Activated CD4-positive, alpha-beta T cell treated with anti-CD3 and anti-CD28 coated beads, Interleukin-2, Interleukin-4, amounts not matched to agents 100 ng/mL and 50 ng/mL, durations not matched to agents 16 hours and 8 hours (primary cell): Measurements from ENCODE around the gene RUSC1.

ENCODE experiments used
- DNase-seq: peaks from one replicate; pipeline ENCODE4 v3.0.0-alpha.2; 2020; ENCODE audit warnings: low spot score

Gene RUSC1

DNA sequence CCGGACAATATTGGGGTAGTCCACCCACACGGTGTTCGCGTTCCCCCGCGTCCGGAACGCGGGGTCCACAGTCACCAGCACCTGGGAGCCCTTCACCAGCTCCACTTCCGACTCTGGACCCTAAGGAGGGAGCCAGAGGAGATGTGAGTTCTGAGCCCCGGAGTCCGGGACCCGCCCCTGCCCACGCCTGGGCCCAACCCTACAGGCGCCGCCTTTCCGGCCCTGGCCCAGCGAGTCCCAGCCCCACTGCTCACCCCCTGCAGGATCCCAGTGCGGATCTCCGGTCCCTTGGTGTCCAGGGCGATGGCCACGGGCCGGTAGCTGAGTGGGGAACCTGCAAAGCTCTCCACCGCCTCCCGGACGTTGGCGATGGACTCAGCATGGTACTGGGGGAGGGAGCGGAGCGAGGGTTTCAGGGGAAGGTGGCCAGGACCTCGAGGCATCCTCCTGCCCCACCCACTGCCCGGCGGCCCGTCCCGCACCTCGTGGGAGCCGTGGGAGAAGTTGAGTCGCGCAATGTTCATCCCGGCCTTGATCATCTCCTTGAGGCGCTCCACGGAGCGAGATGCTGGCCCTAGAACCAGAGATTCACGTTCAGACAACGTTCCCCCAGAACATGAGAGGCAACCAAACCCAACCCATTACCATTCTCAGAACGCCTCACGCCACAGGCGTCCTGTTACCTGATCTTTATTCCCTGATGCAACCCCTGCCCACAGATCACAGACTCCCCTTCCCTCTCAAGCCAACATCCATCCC lies 25.3 kb upstream of the RUSC1 start:
- no peak for DNase-seq

DNA sequence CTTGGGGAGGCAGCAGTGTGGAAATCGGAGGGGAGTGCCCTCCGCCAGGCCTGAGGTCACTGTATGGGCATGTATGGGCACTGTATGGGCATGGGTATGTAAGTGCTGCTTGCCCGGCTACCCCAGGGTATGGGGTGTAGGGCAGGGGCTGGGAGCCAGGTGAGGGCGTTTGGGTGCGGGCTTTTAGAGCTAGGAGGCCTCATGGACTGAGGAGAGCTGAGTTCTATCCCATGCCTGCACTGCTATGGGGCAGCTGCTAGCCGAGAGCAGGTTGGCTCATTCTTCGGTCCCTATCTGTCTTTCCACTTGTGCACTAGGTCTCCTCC lies 24.8 kb upstream of the RUSC1 start:
- DNase-seq, result no peak

DNA sequence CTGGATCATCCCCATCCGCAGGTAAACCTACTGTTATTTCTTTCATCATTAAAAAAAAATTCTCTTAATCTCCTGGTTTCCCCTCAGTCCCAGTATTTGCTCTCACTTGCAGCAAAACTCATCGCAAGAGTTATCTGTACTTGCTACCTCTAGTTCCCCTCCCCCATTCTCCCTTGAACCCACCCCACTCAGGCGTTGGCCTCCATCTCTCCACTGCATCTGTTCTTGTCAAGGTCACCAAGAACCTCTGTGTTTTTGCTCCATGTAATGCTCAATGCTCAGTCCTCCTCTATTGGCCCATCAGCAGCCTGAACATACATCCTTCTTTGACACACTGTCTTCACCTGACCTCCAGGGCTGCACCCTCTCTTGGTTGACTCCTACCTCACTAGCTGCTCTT lies 24.0 kb upstream of the RUSC1 start:
- no peak for DNase-seq

DNA sequence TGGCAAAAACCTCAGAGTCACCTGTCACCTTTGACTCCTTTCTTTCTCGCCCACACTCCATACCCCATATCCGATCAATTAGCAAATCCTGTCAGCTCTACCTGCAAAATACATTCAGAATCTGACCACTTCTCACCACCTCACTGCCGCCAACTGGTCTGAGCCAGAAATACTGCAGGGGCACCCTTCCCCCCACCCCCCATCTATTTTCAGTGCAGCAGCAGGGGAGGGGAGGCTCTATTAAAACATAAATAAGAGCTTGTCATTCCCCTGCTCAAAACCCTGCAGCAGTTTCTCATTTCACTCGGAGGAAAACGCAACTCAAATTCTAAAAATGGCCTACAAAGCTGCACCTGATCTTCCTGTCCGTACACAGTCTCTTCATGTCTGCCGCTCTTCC lies 23.3 kb upstream of the RUSC1 start:
- DNase-seq, result no peak

DNA sequence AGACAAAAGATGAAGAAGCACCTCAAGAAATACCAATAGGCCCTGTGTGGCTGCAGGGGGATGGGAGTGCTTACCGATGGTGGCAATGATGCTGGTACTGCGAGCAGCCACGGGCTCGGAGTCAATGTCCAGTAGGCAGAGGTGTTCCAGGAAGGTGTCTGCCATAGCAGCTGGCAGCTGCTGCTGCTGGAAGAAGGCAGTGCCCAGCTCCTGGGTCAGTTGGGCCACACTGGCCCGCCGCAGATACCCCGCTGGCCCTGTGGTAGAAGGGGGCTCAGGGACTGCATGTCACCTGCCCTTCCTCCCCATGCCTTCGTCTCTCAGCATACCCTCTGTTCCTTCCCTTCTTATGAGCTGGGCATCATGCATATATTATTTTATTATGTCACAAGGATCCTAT lies 20.7 kb upstream of the RUSC1 start:
- DNase-seq, result no peak

DNA sequence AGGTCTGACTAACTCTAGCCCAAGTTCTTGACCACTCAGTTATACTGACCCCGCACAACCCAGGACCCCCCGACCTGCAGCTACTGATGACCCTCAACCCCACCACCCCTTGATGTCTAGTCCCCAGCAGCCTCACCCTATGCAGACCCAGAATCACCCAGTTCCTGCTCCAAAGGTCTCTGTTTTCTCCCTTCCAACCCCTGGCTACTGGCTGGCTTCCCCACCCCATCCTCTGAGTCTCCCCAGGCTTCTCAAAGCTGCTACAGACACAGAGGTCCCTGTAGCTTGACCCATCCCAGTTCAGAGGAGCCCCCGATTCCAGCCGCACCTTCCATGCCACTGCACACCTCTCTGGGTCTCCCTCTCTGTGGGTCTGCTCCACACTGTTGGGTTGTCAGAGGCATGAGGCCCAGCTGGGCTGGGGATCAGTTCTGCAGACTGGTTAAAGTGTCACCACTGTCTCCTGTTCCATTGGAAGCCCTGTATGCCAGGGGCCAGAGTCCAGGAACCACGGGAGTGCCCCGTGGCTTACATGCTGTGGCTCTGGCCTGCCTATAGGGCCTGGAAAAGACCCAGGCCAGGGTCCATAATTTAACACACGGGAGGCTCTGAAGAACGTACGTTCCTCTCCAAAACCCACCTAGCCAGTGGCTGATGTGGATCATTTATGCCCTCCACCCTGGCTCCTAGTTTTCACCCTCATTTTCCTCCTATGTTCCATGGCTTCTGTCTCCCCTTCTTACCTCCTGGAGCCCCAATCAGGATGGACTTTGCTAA lies 20.0 kb upstream of the RUSC1 start:
- DNase-seq, result no peak

DNA sequence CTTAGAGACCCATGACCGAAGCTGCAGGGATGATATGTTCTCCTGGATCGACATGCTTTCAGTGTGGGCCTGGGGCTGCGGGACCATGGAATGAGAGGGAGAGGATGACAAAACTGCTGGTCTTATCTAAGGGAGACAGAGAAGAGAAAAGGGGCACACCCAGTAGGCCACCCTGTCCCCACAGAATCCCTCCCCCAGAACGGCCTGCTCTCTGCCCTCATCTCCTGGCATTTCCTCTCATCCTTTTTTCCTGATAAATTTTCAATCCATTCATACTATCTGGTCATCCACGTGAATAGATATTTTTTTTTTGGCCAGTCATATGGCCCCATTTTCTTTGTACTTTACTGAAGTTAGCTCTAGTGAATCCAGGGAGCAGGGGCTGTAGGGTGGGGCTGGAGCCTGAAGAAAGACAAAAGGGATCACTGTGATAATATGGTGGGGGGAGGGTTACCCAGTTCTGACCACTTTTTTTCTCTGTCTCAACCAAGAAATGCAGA lies 19.3 kb upstream of the RUSC1 start, which contains the start of gene PKLR:
Gene PKLR (minus strand): TSS at position 97 of the 500 bp plus-strand sequence. CDS start 43 bp downstream, at position 54.
- DNase-seq, result no peak

DNA sequence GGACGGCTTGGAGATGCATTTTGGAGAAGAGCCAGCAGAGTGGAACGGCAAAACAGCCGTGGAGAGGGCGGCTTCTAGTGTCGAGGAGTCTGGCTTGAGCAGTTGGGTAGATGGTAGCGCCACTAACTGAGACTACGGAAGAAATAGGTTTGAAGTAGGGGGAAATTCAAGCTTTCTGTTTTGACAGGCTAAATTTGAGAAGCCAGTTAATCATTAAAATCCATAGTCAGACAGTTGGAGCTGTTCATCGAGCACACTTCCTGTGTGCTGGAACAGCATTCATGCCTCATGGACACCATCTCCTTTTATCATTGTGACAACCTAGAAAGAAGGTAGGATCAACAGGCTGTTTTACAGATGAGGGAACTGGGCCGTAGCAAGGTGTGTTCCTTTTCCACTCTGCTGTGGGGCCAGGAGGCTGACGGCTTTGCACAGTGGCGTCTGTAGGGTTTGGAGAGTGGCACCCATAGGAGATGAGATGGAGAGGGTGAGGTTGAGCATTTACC lies 16.1 kb upstream of the RUSC1 start:
- DNase-seq, result no peak

DNA sequence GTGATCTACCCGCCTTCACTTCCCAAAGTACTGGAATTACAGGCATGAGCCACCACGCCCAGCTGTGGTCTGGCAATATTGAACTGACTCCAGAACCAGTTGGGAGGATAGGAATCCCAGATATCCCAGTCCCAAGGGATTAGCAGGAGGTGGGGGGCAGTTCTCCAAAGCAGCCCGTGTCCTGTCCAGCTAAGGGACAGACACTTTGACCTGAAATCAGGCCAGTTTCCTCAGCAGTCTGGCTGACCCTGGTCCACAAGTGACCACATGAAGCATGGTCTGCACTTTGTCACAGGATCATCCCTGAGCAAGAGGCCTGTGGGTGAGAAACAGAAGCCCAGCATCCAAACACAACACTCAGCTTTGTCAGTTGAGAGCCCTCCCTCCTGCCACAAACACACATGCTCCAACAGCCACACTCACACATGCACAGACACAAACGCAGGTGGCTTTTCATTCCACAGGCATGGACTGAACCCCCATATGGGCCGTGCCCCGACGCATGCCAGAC lies 14.8 kb upstream of the RUSC1 start:
- DNase-seq, result no peak

DNA sequence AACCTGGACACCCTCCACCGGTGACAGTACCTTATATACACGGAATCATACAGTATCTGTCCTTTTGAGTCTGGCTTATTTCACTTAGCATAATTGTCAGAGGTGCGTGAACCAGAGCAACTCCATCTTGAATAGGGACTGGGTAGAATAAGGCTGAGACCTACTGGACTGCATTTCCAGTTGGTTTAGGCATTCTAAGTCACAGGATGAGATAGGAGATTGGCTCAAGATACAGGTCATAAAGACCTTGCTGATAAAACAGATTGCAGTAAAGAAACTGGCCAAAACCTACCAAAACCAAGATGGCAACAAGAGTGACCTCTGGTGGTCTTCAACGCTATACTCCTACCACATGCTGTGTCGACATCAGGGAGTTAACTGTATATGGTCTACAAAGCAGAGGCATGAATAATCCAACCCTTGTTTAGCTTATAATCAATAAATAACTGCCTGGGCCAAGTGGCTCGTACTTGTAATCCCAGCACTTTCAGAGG lies 13.4 kb upstream of the RUSC1 start:
- peak; percentile 38 for DNase-seq

DNA sequence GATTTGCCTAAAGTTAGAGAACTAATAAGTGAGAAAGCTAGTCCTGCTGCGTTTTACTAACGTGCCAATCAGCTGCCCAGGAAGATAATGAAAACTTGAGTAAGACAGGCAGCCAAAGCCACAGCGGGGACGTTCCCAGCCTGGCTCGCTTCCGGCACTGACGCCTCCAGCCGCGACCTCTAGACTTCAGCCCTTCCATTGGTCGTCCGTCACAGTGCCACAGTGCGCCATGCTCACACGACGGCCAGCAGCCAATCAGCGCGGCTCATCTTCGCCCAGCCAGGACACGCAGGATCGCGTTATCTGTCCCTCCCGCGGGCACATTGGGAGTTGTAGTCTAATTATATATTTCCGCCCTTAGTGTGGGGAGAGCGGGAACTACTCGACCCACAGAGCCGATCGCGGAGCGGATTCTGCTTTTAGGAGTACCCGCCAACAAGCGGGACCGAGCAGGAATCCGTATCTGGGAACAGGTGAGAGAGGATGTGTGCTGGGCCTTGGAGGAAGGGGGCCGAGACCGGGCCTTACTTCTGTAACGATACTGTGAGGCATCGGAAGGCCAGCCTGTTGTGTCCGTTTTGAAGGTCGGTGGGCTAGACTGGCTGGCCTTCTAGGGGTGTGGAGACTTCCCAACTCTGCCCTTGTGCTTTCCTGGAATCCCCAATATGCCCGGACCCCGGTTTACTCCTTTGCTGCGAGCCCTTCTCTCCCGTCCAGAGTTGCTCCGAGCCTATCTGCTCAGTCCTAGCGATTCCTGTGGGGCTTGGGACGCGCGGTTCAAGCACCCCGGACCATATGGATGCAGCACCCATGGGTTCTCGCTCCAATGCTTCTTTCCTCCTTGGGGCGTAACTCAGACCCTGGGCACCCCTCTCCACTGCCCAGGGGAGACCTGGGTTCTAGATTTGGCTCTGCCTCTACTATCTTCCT lies 11.9 kb upstream of the RUSC1 start, which contains the start of gene FDPS:
Gene FDPS (plus strand): TSS at position 374 of the 930 bp plus-strand sequence. CDS start 924 bp downstream, outside the sequence.
- peak; percentile 99 for DNase-seq

DNA sequence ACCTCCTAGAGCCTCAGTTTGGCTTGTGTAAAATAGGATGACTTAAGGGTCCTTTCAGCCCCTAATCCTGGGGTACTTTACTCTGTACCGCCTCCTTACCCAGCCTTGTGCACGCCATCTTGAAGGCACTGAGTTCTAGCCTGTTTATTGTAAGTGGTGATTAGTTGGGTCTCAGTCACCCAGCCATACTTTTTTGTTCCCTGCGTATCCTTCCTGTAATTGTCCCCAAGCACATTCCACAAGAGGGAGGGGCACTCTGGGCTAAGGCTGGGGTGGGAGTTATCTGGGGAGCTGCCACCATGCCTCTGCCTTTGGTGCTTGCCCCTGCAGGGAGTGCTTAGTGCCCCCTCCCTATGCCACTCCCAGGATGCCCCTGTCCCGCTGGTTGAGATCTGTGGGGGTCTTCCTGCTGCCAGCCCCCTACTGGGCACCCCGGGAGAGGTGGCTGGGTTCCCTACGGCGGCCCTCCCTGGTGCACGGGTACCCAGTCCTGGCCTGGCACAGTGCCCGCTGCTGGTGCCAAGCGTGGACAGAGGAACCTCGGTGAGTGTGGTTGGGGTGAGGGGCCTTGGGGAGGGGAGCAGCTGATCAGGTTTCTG lies 11.2 kb upstream of the RUSC1 start:
- DNase-seq, result no peak

DNA sequence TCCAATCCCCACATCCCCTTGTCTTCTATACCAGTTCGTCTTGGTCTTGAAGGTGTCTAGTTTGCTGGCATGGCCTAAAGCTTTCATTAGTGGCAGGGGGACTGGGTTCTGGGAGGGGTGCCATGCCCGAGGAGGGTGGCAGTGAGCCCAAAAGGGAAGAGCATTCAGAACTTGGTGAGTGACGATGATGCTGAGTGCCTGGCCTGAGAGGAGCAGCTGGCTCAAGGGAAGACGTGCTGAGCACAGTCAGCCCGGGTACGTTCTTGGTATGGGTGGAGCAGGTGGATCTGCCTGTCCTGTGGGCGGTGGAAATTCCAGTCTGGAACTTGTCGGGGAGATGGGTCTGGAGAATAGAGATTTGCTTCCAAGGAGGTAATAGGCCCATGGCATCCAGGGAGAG lies 7.4 kb upstream of the RUSC1 start:
- no peak for DNase-seq

DNA sequence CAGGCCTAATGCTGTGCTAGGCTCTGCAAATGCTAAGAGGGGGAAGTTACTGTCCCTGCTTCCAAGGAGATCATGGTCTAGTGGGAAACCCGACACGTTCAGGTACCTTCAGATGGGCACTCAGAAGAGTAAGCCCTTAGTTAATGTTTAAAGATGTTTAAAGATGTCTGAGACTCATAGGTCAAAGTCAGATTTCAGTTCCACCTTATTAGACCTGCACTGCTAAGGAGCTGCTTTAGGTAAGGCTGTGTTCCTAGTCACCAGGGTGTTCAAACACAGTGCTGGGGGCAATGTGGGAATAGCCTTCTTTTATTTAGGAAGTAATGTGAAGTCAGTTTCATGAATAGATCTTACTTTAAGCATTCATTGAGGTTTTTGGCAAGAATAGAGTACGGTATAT lies 3.8 kb upstream of the RUSC1 start:
- no peak for DNase-seq

DNA sequence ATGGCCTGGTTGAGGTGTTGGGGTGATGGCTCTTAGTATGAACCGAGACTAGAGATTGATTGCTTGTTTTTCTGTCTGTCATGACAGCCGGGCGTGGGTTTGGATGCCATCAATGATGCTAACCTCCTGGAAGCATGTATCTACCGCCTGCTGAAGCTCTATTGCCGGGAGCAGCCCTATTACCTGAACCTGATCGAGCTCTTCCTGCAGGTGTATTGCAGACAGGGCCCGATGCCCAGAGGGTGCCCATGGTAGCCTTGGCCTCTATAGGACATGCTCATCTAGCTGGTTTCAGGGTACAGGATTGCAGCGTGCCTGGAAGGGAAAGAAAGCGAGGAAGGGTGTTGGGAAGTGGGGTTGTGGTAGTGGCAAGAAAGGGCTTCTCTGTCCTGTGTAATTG lies 2.6 kb upstream of the RUSC1 start:
- DNase-seq, result no peak

DNA sequence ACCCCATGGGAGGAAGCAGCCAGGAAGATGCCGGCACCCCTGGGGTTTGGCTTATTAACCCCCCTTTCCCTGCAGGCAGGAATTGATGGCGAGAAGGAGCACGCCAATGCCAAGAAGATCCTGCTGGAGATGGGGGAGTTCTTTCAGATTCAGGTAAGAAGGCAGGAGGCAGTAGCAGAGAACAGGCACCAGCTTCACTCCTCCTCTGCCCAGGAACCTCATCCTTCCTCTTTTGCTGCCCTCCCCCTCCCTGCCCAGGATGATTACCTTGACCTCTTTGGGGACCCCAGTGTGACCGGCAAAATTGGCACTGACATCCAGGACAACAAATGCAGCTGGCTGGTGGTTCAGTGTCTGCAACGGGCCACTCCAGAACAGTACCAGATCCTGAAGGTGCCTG lies 1.2 kb upstream of the RUSC1 start:
- DNase-seq, result no peak

DNA sequence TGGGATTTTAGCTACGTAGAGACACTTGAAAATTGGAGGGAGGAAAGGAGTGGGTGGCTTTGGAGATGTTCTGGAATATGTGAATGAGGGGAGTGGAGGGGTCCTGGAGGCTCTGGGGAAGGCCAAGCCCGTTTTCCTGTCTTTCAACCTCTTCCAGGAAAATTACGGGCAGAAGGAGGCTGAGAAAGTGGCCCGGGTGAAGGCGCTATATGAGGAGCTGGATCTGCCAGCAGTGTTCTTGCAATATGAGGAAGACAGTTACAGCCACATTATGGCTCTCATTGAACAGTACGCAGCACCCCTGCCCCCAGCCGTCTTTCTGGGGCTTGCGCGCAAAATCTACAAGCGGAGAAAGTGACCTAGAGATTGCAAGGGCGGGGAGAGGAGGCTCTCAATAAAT lies 442 bp upstream of the RUSC1 start:
- DNase-seq, result no peak

DNA sequence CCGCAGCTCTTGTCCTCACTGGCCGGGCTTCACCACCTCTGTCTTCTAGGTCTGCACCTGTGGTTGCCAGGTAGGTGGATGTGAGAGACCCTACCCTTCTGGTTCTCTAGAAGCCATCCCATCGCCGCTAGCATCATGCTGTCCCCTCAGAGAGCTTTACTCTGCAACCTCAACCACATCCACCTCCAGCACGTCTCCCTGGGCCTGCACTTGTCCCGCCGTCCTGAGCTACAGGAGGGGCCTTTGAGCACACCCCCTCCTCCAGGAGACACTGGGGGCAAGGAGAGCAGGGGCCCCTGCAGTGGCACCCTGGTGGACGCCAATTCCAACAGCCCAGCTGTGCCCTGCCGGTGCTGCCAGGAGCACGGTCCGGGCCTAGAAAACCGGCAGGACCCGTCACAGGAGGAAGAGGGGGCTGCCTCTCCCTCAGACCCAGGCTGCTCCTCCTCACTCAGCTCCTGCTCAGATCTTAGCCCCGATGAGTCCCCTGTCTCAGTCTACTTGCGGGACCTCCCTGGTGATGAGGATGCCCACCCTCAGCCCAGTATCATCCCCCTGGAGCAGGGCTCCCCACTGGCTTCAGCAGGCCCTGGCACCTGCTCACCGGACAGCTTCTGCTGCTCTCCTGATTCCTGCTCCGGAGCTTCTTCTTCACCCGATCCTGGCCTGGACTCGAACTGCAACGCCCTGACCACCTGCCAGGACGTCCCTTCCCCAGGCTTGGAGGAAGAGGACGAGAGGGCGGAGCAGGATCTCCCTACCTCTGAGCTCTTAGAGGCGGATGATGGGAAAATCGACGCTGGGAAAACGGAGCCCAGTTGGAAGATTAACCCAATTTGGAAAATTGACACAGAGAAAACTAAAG lies 1.2 kb downstream of the RUSC1 start:
- no peak for DNase-seq

DNA sequence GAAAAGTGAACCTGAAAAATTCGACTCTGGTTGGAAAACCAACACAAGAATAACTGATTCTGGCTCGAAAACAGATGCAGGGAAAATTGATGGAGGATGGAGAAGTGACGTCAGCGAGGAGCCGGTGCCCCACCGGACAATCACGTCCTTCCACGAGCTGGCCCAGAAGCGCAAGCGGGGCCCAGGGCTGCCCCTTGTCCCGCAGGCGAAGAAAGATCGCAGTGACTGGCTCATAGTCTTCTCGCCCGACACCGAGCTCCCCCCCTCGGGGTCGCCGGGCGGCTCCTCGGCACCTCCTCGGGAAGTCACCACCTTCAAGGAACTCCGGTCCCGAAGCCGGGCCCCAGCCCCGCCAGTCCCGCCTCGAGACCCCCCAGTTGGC lies 1.9 kb downstream of the RUSC1 start:
- DNase-seq, result no peak
